DOHH2 (cell line): ENCODE results near the gene GRIP2.

Source experiments
- H3F3A ChIP-seq: fragments of 200-600 bp; sonication (generic), shearing (Covaris generic); 2 replicates; pipeline ENCODE4 v1.6.0; 2016; ENCODE audit warnings: antibody characterized with exemption, mild to moderate bottlenecking; ENCODE audit not compliant: control insufficient read depth, insufficient read depth
- H3K27ac ChIP-seq: fragments of 200-600 bp; sonication (generic); 2 replicates; pipeline ENCODE4 v1.5.1; 2014; ENCODE audit warnings: low read depth, mild to moderate bottlenecking, low read length, moderate library complexity
- H3K27me3 ChIP-seq: fragments of 200-600 bp; sonication (generic); 2 replicates; pipeline ENCODE4 v1.6.1; 2014; ENCODE audit warnings: mild to moderate bottlenecking, low read length, mixed read lengths; ENCODE audit not compliant: control insufficient read depth
- H3K36me3 ChIP-seq: fragments of 200-600 bp; sonication (generic); 2 replicates; pipeline ENCODE4 v1.6.1; 2014; ENCODE audit warnings: mild to moderate bottlenecking, low read length, moderate library complexity, mixed read lengths; ENCODE audit not compliant: control insufficient read depth
- H3K4me1 ChIP-seq: fragments of 200-600 bp; sonication (generic); 2 replicates; pipeline ENCODE4 v1.6.1; 2014; ENCODE audit warnings: mild to moderate bottlenecking, low read length, mixed read lengths; ENCODE audit not compliant: control insufficient read depth
- H3K4me2 ChIP-seq: fragments of 200-600 bp; sonication (generic); 2 replicates; pipeline ENCODE4 v1.6.0; 2014; ENCODE audit warnings: mild to moderate bottlenecking, low read length, moderate library complexity
- H3K4me3 ChIP-seq: fragments of 200-600 bp; sonication (generic); 2 replicates; pipeline ENCODE4 v1.5.1; 2014; ENCODE audit warnings: mild to moderate bottlenecking, low read length, mixed read lengths
- H3K79me2 ChIP-seq: fragments of 200-600 bp; sonication (generic); 2 replicates; pipeline ENCODE4 v1.6.1; 2014; ENCODE audit warnings: mild to moderate bottlenecking, low read length, mixed read lengths; ENCODE audit not compliant: control insufficient read depth
- H3K9me2 ChIP-seq: fragments of 200-600 bp; sonication (generic); replicated peaks from 2 replicates; pipeline ENCODE4 v1.6.1; 2014; ENCODE audit warnings: mild to moderate bottlenecking, low read length, mixed read lengths; ENCODE audit not compliant: control insufficient read depth
- H3K9me3 ChIP-seq: fragments of 200-600 bp; sonication (generic); 2 replicates; pipeline ENCODE4 v1.6.1; 2014; ENCODE audit warnings: antibody characterized with exemption, low read length, mixed read lengths; ENCODE audit not compliant: control insufficient read depth, insufficient read depth
- H4K20me1 ChIP-seq: fragments of 200-600 bp; sonication (generic); 2 replicates; pipeline ENCODE4 v1.6.0; 2014; ENCODE audit warnings: low read depth, mild to moderate bottlenecking, antibody characterized with exemption, low read length, moderate library complexity; ENCODE audit not compliant: control insufficient read depth, insufficient read depth
- EZH2phosphoT487 ChIP-seq: fragments of 200-600 bp; sonication (generic); IDR thresholded peaks from 2 replicates; pipeline ENCODE4 v1.6.1; 2017; ENCODE audit warnings: borderline replicate concordance, mild to moderate bottlenecking, antibody characterized with exemption, low read length, moderate library complexity, mixed read lengths
- TF ChIP-seq, protein P1 (sequence below): fragments of 200-600 bp; sonication (generic); IDR thresholded peaks from one replicate; pipeline ENCODE4 v1.5.1; 2014; ENCODE audit warnings: antibody characterized with exemption, mild to moderate bottlenecking, low read depth, low read length; ENCODE audit not compliant: poor library complexity, severe bottlenecking

GRIP2 gene

DNA sequence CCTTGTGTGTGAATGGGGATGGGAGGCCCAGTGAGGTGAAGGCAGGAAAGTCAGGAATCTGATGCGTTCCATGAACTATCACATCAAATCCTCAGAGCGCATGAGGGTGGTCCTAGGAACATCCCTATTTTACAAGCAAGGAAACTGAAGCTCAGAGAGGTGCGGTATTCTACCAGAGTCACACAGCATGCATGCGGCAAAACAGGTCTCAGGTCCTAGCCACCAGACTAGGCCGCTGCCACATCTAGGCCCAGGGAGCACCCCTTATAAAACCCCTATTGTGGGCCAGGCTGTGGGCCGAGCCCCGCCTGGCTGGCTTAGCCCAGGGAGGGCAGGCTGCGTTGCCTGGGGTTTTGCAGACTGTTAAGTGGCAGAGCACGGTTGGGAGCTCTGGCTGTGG, 17.9 kb upstream of the GRIP2 start:
- no peaks in the 10 kb centered on the region for H3K9me3 ChIP-seq
- H3F3A ChIP-seq = no peaks in the 10 kb centered on the region
- H3K4me3 ChIP-seq = no peak overlapping the region
- H3K27ac ChIP-seq = no peak overlapping the region
- no peaks in the 10 kb centered on the region for H3K9me2 ChIP-seq
- H3K4me1 ChIP-seq = no peaks in the 10 kb centered on the region
- TF ChIP-seq, protein P1, sequence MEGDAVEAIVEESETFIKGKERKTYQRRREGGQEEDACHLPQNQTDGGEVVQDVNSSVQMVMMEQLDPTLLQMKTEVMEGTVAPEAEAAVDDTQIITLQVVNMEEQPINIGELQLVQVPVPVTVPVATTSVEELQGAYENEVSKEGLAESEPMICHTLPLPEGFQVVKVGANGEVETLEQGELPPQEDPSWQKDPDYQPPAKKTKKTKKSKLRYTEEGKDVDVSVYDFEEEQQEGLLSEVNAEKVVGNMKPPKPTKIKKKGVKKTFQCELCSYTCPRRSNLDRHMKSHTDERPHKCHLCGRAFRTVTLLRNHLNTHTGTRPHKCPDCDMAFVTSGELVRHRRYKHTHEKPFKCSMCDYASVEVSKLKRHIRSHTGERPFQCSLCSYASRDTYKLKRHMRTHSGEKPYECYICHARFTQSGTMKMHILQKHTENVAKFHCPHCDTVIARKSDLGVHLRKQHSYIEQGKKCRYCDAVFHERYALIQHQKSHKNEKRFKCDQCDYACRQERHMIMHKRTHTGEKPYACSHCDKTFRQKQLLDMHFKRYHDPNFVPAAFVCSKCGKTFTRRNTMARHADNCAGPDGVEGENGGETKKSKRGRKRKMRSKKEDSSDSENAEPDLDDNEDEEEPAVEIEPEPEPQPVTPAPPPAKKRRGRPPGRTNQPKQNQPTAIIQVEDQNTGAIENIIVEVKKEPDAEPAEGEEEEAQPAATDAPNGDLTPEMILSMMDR = no peak
- TF ChIP-seq EZH2phosphoT487 = no peak
- peaks cover 38% of the 10 kb centered on the region for H3K27me3 ChIP-seq
- H3K4me2 ChIP-seq = no peak overlapping the region
- H3K79me2 ChIP-seq = no peaks in the 10 kb centered on the region
- H3K36me3 ChIP-seq = no peaks in the 10 kb centered on the region
- H4K20me1 ChIP-seq = no peaks in the 10 kb centered on the region

DNA sequence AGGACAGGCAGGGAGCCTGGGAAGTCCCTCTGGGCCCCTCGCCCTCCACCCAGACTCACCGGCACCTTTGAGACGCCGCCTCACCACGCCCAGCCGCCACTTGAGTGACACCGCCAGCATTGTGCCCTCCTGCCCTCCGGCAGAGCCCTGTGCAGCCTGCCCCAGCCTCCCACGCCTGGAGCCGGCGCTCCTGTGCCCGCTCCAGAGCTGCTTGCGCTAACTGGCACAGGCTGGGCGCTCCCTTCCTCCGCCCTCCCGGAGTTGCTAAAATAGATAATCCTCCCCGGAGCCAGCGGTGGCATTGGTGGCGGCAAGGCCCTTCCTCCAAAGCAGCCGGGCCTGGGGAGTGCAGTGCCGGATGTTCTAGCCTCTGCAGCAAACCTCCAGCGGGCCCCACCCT, 15.7 kb upstream of the GRIP2 start:
- Histone ChIP-seq H4K20me1 (no peaks in the 10 kb centered on the region), H3K4me2 (no peak overlapping the region), H3K36me3 (no peaks in the 10 kb centered on the region), H3K27ac (no peak overlapping the region), H3K4me3 (no peak overlapping the region), H3F3A (no peaks in the 10 kb centered on the region), H3K27me3 (peaks cover 22% of the 10 kb centered on the region), H3K4me1 (no peaks in the 10 kb centered on the region), H3K79me2 (no peaks in the 10 kb centered on the region), H3K9me3 (no peaks in the 10 kb centered on the region), H3K9me2 (no peaks in the 10 kb centered on the region)
- no peak for TF ChIP-seq EZH2phosphoT487
- TF ChIP-seq, protein P1 = no peak

GRCh38 chr3:14554715-14555114, 14.6 kb upstream of the GRIP2 start:
- H3K9me2 ChIP-seq = no peaks in the 10 kb centered on the region
- TF ChIP-seq, protein P1 = no peak
- no peak for TF ChIP-seq EZH2phosphoT487
- no peaks in the 10 kb centered on the region for H3K79me2 ChIP-seq
- no peak overlapping the region for H3K4me2 ChIP-seq
- H3K36me3 ChIP-seq = no peaks in the 10 kb centered on the region
- no peaks in the 10 kb centered on the region for H3K9me3 ChIP-seq
- no peaks in the 10 kb centered on the region for H3F3A ChIP-seq
- H3K4me1 ChIP-seq = no peaks in the 10 kb centered on the region
- H3K4me3 ChIP-seq = no peak overlapping the region
- H4K20me1 ChIP-seq = no peaks in the 10 kb centered on the region
- H3K27me3 ChIP-seq = peaks cover 12% of the 10 kb centered on the region
- no peak overlapping the region for H3K27ac ChIP-seq

DNA sequence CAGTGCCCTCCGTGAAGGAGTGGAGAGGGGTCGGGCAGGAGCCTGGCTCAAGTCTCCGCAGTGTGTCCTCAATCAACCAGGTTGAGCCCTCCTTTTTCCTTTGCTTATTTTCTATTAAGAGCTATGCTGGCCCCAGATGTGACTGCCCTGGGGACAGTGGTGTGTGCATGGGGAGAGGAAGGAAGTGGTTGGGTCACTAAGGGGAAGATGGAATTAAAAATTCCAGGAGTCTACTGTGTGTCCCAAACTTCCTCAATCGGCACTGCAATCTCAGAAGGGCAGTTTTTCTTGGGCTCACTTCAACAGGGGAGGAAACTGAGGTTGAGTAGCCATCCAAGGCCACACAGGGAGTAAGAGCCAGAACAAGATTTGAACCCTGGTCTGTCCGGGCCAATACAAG, 13.7 kb upstream of the GRIP2 start:
- no peak overlapping the region for H3K27ac ChIP-seq
- no peaks in the 10 kb centered on the region for H3K79me2 ChIP-seq
- no peaks in the 10 kb centered on the region for H3K36me3 ChIP-seq

More for the DNA sequence above, 13.7 kb upstream of the GRIP2 start:
- H4K20me1 ChIP-seq = no peaks in the 10 kb centered on the region
- no peaks in the 10 kb centered on the region for H3K9me2 ChIP-seq
- H3K4me2 ChIP-seq = no peak overlapping the region
- TF ChIP-seq EZH2phosphoT487 = no peak
- H3K4me1 ChIP-seq = no peaks in the 10 kb centered on the region
- no peak overlapping the region for H3K4me3 ChIP-seq
- no peaks in the 10 kb centered on the region for H3F3A ChIP-seq
- H3K9me3 ChIP-seq = no peaks in the 10 kb centered on the region
- H3K27me3 ChIP-seq = peaks cover 14% of the 10 kb centered on the region
